ENCODE measurements around the gene B4GALNT1.

GRCh38 chr12:57620245-57620935 is 12.6 kb downstream of the B4GALNT1 start:
- no peak for TF ChIP-seq CTCF (conservative IDR thresholded peaks at IDR 0.05 in 1 of 2, IDR thresholded peaks at IDR 0.05 in 1 of 2; ENCODE audit: low read depth in 1 of 2, low read length in 2 of 2)
- no peak for TF ChIP-seq EZH2 (IDR thresholded peaks at IDR 0.05; ENCODE audit: low read length, missing control alignments)

All from fibroblast of lung (primary cell).